Esophagus mucosa (tissue), 1 donor: Measurements from ENCODE around the gene PGAP2. TPM values are rescaled to one million over a fixed set of nuclear protein-coding genes. Genes with fewer than 3 reads are reported as not detected.
"Not testable (repeated sequence)": the region's sequence is repeated elsewhere in the genome, so short reads cannot be mapped to it uniquely, and the experiment has no call there.

Experiments used
- ATAC-seq: fragments of 200-7000 bp; cut with Tn5 transposase; one replicate; pipeline ENCODE4 v1.9.1; 2020
- total RNA-seq: library from RNA; stranded (reverse); gene quantifications from one replicate; pipeline ENCODE4 v1.2.4, GENCODE V29; 2023
- donor health status: DM: yes; HTN: yes; CAD: no.

PGAP2 gene
- total RNA-seq, 1 donor from 2014 or later = 31.8 TPM

DNA sequence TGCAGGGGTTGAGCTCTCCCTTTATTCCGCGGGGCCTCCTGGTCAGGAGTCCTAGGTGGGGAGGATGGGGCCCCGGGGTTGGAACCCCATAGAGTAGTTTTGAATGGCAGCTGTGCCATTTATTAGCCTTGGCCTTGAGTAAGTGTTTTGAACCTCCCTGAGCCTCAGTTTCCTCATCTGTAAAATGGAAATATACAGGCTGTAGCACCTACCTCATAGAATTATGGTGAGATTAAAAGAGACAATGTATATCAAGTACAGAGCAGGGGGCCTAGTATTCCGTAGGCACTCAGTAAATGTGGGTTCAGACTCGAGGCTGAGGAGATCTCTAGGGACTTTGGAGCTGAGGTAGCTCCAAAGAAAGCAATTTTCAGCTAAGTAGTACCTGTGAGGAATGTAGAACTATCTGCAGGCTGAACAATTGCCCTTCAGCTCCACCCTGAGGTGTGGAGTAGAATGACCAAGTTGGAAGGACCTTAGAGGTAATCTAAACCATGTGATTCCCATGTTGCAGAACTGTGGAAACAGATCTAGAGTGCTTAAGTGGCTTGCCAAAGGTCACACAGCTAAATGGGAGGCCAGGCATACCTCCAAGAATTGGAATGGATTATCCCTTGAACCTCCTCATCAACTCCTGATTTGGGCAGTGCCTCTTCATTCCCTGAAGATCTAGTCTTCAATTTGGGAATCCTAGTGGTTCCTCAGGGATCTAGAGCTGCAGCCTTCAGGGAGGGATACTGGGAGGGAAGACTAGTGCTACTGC, 682 bp downstream of the PGAP2 start:
- peak; percentile 83 for ATAC-seq

DNA sequence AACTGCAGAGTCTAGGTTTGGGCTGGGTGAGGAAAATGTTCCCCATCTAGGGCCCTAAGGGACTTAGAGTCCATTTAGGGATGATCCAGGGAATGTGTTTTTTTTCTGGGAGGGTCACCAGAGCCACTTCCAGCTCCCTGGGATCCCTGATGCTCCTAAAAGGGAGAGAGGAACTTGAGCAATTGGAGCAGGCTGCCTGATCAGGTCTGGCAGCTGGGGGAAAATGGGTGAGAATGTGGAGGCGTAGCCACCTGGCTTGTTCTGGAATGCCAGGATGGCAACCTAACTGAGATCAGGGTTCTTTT, 1.2 kb downstream of the PGAP2 start:
- ATAC-seq = peak; percentile 65

DNA sequence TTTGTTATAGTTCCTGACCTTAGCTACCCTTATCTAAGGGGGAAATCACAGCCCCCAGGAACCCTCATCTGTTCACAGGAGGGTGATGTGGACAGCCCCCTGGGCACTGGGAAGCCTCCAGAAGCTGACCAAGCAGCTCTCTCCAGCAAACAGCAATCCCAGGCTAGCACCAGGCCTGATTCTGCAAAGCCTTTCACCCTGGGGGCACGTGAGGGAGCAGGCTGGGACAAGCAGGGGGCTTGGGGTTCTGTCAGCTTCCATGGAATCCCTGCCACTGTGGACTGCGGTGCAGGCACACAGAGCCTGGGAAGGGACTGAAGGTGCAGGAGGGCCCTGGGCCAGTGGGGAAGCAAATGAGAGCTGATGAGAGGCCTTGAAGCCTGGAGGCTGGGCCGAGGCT, 2.1 kb downstream of the PGAP2 start:
- no peak for ATAC-seq

DNA sequence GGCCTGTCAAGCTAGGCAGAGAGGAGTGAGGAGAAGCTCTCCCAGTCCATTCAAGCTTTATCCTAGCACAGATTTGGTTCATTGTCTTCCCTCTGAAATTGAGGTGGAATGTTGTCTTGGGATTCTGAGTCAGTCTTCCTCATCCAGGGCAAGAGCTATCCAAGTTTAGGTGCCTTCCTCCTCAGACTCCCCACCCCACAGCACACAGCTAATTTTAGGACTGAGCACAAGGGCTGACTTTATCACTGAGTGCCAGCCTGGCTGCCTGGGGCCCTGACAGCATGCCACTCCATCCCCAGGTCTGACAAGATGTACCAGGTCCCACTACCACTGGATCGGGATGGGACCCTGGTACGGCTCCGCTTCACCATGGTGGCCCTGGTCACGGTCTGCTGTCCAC, 2.6 kb downstream of the PGAP2 start:
- ATAC-seq = no peak

DNA sequence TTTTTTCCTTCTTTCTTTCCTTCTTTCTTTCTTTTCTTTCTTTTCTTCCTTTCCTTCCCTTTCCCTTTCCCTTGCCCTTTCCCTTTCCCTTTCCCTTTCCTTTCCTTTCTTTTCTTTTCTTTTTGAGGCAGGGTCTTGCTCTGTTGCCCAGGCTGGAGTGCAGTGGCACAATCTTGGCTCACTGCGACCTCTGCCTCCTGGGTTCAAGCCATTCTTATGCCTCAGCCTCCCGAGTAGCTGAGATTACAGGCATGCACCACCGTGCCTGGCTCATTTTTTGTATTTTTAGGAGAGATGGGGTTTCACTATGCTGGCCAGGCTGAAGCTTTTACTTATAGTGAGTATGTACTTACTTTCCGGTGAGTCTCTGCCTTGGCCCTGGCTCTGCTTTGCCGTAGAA, 6.5 kb downstream of the PGAP2 start:
- ATAC-seq = not testable (repeated sequence)

DNA sequence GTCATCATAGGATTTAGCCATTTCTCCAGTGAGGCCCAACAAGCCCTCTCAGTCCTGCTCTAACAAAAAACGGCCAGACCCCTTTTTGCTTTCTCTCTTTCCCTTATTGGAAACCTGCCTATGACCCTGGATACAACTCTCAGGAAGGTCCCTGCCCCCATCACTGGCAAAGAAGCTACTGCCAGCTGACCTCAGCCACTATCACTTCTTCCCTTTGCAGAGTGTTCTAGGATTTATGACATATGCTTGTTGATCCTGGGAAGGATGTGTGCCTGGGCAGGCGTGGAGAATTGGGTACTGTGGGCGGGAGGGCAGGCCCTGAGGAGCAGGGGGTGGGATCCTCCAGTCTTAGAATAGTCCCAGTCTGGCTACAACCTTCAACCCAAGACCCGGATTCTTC, 7.5 kb downstream of the PGAP2 start:
- ATAC-seq = no peak

DNA sequence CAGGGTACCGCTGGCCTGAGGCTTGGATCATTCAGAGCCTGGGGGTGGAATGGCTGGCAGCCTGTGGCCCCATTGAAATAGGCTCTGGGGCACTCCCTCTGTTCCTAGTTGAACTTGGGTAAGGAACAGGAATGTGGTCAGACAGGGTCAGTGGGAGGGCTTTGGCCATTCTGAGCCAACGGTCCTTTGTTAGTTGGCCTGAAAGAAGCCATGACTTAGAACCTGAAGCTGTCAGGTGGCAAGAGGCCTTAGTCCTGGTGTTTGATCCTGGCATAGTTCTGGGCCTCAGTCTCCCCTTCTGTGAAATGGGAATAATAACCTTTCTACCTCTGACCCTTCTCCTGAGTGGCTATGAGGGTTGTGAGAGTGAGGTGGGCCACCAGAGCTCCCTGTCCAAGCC, 8.3 kb downstream of the PGAP2 start:
- ATAC-seq = peak; percentile 83

DNA sequence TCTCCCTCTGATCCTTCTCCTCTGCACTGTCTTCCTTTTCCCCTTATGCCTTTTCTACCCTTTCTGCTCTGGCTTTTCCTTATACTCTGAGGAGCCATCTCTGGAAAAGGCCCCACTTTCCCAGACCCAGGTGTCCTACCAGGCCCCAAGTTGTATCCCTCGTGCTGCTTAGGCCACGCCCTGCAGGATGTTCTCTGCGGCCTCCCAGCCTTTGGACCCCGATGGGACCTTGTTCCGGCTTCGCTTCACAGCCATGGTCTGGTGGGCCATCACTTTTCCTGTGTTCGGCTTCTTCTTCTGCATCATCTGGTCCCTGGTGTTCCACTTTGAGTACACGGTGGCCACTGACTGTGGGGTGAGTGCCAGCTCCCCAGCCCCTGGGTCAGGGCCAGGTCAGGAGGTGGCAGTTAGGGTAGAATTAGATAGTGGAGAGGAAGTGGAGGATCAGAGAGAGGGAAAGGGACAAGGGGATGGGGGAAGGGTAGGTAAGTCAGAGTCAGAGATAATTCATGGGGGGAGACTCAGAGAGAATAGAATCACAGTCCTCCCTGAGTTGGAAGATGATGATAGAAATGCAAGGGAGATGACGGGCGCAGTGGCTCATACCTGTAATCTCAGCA, 8.9 kb downstream of the PGAP2 start:
- ATAC-seq = no peak

DNA sequence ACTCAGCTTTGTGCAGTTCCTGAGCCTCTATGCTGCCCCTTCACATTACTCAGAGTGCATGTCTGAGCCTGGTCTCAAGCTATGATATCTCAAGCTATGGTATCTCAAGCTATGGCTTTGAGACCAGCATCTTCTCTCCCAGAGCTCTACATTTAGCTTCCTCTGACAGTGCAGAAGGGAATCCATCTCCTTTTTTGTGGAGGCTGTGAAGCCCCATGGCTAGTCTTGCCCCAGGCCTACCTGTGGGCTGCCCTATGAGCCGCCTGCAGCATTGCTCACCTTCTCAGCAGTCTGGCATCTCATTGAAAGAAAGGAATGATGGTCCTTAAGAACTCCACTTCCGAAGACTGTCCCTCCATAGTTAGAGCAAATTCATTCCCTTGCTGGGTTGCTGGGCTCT, 12.6 kb downstream of the PGAP2 start:
- ATAC-seq = no peak

DNA sequence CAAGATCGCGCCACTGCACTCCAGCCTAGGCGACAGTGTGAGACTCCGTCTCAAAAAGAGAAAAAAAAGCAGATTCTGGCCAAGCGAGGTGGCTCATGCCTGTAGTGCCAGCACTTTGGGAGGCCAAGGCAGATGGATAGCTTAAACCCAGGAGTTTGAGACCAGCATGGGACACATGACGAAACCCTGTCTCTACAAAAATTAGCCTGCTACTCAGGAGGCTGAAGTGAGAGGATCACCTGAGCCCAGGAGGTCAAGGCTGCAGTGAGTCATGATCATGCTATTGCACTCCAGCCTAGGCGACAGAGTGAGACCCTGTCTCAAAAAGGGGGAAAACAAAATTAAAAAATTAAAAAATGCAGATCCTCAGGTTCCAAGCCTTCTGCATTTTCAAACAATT, 14.0 kb downstream of the PGAP2 start:
- ATAC-seq = no peak

DNA sequence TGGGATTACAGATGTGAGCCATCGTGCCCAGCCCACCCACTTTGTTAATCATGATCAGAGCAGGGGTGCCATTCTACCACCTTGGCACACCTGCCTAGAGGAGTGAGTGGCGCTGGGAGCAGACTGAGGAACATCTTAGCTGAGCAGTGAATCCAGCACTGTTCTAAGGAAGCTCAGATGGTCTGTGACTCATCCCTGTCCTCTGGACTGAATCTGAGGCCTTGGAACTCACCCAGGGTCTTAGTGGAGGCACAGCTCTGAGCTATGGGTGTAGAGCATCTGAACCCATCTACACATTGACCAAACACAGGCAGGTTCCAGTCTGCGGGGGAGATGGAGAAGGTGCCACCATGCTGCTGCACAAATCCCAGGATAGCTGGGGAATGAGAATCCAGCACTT, 14.9 kb downstream of the PGAP2 start:
- peak; percentile 63 for ATAC-seq

DNA sequence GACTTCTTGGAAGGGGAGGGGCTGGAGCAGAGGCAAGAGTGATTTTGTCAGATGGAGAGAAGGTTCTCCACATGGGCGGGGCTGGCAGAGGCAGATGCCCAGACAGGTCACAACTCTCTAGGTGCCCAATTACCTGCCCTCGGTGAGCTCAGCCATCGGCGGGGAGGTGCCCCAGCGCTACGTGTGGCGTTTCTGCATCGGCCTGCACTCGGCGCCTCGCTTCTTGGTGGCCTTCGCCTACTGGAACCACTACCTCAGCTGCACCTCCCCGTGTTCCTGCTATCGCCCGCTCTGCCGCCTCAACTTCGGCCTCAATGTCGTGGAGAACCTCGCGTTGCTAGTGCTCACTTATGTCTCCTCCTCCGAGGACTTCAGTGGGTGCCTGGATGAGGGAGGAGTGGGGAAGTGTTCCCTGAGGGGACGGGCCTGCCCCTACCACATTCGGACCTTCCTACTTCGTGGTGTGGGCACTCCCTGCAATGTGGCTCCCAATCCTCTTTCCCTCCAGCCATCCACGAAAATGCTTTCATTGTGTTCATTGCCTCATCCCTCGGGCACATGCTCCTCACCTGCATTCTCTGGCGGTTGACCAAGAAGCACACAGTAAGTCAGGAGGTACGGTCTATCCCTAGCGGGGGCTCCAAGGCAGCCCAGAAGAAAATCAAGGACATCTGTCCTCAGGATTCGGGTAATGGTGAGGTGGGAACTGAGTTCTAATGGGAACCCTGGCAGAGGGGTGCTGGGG, 15.6 kb downstream of the PGAP2 start:
- ATAC-seq = no peak

DNA sequence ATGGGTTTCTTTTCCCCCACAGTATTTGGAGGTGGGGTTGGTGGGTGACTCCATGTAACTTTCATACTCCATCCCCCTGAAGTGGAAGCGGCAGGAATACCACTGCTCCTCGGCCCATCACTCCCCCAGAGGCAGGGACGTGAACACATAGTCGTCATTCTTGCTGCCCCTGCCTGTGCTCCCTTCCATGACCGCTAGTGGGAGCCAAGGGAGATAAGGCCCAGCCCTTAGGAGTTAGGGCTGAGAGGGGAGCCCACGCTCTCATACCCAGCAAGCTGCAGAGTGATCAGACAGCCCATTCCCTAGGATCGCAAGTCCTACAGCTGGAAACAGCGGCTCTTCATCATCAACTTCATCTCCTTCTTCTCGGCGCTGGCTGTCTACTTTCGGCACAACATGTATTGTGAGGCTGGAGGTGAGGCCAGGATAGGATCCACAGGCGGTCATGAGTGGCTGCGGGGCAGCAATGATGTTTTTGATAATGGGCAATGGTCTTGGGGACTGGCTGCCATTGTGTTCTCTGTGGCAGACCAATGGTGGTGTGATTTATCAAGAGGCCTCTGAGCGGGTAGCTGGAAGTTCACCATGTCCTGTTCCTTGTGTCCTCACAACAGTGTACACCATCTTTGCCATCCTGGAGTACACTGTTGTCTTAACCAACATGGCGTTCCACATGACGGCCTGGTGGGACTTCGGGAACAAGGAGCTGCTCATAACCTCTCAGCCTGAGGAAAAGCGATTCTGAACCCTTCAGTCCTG, 16.5 kb downstream of the PGAP2 start:
- peak; percentile 45 for ATAC-seq

DNA sequence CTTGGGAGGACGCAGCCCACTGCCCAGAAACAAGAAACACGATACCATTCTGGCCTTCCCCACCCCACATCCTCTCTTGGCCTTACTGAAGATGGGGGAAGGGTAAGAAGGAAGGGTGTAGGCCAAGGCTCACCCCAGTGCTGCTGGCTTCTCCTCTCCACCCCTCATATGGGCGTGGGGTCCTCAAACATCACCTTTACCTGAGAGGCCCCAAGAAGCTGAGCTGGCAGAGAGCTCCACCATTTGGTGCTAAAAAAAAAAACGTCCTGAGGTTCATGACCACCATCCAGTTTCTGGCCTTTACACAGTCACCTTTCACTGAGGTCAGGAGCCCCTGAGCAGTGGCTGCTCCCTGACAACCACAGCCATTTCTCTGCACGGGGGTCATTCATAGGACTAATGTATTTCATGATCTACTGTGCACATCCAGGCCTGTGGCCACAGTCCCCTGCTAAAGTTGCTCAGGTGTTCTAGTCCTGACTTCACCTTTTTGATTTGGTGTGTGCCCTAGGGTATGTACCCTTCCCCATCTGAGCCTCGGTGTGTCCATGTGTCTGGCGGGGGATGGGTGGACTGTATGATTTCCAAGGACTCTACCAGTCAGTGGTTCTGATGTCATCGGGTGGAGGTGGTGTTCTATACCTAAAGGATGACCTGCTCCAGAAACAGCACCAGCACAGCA, 17.3 kb downstream of the PGAP2 start:
- ATAC-seq = no peak

DNA sequence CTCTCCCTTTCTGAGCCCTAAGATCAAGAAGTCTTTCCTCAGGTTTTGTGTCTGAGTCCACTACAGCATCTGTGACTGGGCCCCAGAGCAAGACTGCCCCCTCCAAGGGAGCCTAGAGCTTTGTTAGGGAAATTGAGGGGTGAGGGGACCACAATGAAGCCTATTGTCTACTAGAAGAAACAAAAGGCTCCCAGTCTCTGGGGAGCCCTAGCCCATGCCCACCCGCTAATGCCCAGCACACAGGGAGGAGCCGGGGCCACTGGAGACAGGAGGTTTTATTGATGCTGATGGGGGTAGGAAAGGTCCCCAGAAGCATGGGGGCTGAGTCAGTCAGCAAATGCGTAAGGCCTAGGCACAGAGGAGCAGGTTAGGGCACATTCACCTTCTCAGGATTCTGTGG, 18.4 kb downstream of the PGAP2 start:
- no peak for ATAC-seq

DNA sequence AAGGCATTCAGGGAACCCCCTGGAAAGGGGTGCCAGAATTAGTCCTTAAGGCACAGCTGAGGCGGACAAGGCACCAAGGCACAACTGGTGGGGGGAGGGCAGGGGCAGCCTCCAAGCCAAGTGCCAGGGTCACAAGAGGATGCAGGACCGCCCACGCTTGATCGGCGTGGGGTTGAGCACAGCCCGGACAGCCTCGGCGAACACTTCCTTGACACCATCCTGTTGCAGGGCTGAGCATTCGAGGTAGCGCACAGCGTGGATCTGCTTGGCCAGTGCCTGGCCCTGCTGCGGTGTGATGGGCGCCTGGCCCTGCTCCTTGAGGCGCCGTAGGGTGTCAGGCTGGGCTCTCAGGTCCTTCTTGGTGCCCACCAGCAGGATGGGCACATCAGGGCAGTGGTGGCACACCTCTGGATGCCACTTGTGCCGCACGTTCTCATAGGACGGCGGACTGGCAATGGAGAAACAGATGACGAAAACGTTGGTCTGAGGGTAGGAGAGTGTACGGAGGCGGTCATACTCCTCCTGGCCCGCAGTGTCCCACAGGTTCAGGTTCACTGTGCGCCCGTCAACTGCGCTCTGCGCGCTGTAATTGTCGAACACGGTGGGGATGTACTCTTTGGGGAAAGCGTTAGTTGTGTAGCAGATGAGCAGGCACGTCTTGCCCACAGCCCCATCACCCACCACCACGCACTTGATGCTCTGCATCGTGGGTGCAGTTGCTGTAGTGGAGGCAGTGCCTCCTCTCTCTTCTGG, 19.2 kb downstream of the PGAP2 start:
- no peak for ATAC-seq

DNA sequence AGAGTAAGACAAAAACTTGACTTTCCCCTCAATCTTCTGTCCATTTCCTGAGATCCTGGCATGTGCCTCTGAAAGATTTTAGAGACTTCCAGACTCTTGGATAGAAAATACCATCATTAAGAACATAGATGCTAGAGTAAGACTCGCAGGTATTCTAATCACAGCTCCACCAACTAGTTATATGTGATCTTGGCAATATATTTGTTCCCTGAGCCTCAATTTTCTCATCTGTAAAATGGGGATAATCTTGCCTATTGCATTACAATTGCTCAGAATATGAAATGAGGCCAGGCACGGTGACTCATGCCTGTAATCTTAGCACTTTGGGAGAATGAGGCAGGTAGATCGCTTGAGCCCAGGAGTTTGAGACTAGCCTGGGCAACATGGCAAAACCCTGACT, 21.7 kb downstream of the PGAP2 start:
- ATAC-seq = no peak

DNA sequence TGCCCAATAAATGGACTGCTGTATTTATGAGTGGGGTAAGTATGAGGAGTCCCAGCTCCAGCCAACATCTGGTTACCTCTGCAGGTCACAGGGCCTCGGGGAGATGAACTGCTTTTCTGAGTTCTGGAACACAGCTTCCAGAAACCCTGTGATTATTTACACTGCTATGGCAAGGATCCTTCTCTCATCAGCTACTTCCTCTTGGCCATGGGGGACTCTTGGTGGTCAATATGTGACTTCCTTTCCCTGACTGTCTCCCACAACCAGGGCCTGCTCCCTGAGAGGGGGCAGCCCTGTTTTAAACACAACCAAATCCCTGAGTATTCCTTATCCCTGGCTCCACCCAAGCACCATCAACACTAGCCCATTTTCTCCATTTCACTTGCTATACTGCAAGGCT, 22.4 kb downstream of the PGAP2 start:
- no peak for ATAC-seq

DNA sequence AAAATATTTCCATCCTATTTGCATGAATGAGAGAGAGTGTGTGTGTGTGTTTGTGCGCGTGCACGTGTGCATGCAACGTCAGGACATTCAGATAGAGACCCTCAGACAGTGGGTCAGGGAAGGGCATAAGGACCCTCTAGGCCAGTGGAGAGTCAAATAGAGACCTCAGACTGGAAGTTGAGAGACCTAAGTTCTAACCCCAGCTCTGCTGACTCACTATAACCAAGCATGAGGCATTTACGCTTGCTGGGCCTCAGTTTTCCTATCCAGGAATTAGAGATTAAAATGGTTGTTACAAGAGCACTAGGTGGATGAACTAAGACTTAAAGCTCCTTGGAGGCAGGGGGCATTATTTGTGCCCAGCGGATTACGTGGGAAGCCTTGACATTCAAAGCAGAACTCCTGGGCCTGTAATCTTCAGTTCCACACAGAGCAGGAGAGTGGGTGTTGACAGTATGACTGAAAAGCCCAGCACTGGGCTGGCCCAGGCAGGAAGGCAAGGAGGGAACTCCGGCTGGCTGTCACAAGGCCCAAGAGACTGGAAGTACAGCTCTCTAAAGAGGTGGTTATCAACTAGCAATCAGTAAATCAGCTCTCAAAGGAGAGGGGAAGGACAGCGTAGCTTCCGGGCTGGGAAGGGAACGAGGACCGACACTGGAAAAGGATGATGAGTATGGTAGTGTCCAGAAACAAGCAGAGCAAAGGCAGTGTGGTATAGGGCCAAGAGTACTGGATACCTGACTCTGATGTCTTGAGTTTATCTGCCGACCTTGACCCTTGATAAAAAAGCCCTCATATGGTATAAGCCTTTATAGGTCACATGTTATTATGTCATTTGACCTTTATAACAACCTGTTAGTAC, 23.2 kb downstream of the PGAP2 start:
- ATAC-seq = no peak

DNA sequence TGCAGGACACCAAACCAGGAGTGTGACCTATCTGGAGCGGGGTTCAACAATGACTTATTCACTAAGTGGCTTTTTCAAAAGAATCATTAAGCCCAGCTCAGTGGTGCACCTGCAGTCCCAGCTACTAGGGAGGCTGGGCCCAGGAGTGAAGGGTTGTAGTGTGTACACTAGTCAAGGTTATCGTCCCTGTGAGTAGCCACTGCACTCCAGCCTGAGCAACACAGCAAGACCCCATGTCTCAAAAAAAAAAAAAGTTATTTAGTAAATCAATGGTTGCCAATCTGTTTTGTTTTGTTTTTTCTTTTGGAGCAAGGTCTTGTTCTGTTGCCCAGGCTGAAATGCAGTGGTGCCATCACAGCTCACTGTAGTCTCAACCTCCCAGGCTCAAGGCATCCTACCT, 24.5 kb downstream of the PGAP2 start:
- no peak for ATAC-seq

DNA sequence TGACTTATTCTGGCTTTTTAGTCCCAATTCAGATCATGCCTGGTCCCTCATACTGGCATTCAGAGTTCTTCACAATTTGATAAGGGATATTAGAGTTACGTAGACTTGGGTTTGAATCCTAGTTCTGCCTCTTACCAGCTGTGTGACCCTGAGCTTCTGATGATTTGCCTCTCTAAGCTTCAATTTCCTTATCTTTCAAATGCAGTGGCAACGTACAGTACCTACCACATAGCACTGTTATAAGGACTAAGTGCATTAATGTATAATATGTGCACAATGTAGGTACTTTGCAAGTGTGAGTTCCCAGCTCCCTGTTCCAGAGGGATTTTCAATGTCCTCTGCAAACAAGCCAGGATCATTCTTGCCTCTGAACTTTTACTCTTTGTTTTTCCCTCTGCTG, 25.1 kb downstream of the PGAP2 start:
- ATAC-seq = no peak
